ENCODE data around the gene COL18A1.

COL18A1 gene

DNA sequence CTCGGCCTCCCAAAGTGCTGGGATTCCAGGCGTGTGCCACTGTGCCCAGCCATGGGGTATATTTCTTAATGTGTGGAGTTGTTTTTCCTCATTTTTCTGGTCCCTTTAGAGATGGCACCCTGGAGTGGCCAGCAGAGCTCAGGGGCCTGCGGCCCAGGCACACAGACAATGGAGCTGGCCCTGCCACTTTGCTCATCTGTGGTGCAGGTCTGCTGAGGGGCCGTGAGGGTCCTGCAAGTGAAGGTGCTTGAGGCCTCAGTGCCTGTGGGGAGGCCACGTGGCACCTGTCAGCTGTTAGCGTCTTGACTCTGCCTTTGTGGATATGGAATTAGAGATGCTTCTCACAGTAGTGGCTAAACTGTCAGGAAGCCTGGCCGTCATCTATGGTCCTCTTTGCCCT, 7.5 kb downstream of the COL18A1 start:
- DNase-seq (ENCODE audit: low read depth in 2 of 2, low spot score in 1 of 2) = no peak

- no peak for DNase-seq (ENCODE audit: low read depth in 2 of 2, low spot score in 1 of 2)
These were observed 8.1 kb downstream of the COL18A1 start for GRCh38 chr21:45412909-45413611.

GRCh38 chr21:45413922-45414321, 9.0 kb downstream of the COL18A1 start:
- no peak for DNase-seq (ENCODE audit: low read depth in 2 of 2, low spot score in 1 of 2)

GRCh38 chr21:45414396-45415187, 9.6 kb downstream of the COL18A1 start:
- DNase-seq (ENCODE audit: low read depth in 2 of 2, low spot score in 1 of 2) = no peak

DNA sequence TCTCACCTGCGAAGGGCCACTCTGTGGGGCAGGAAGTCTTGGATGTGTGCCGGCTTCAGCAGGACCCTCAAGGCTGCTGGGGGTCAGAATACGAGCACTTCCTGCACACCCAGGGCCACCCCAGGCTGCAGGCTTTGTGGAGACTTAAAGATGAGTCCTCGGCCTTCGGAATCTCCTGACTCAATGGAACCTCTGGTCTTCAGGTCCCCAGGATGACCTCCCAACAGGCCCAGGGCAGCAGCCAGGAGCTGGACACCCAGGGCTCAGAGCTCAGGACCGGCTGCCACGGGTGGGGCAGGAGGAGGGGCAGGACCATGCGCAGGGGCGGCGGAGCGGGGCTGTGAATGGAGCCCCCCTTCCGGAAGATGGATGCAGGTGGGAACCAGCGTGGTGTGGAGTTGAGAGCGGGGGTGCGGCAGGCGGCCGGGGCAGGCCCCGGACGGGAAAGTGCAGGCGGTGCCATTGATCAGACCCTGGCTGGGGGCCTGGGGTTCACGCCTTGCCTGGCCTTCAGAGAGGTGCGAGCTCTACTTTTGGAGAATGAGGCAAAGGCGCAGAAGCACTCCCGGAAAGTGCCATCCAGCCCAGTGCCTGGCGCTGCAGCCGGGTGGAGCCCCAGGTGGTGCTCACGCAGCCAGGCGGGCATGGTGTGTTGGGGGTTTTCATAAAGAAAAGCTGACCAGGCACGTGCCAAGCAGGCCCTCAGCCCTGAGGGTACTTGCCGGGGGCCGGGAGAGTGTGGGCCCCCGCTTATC, 10.4 kb downstream of the COL18A1 start:
- no peak for DNase-seq (ENCODE audit: low read depth in 2 of 2, low spot score in 1 of 2)

GRCh38 chr21:45415943-45416611, 11.1 kb downstream of the COL18A1 start:
- DNase-seq (ENCODE audit: low read depth in 2 of 2, low spot score in 1 of 2) = no peak

GRCh38 chr21:45416620-45417019, 11.7 kb downstream of the COL18A1 start:
- DNase-seq (ENCODE audit: low read depth in 2 of 2, low spot score in 1 of 2) = no peak

DNA sequence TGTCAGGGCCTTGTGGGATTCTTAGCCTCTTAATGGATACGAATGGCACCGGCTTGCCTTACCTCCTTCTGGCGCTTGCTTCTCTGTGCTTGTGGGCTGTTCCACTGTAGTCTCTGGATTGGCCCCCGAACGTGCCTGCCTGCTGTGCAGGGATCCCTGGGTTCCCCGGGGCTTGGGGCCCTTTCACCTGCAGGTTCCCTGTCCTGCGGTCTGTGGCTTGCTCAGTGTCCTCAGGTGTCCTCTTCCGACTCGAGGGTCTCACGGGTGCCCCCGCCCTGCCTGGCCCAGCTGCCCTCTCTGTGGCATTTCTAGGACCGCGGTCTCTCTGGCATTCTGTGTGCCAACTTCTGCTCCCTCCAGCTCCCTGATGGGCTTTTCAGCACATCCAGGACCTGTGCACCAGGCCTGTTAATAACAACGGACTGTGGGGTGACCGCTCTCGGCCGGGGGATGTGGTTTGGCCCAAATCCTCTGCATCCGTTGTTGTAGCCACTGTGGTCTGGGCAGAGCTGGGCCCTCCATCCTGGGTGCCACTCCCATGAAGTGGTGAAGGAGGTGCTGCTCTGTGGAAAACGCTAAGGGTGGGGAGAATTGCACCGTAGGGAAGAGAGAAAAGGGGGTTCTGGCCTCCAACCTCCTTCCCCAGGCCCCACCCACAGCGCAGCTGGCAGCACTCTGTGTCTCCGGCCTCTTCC, 12.4 kb downstream of the COL18A1 start:
- DNase-seq (ENCODE audit: low read depth in 2 of 2, low spot score in 1 of 2) = no peak

DNA sequence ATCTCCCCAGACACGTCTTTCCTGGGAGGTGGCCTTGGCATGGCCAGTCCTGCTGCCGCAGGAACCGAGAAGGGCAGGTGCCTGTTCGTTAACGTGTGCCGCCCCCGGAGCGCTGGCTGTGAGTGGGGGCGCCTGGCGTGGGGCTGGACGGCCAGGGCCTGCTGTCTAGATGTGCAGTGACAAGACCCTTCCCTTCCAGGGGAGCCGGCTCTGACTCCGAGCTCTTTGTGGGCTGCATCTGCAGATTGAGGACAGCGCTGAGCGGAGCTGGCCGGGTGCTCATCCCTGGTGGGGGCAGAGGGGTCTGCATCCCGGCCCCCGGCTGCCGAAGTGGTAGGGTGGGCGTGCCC, 13.0 kb downstream of the COL18A1 start:
- DNase-seq (ENCODE audit: low read depth in 2 of 2, low spot score in 1 of 2) = no peak

DNA sequence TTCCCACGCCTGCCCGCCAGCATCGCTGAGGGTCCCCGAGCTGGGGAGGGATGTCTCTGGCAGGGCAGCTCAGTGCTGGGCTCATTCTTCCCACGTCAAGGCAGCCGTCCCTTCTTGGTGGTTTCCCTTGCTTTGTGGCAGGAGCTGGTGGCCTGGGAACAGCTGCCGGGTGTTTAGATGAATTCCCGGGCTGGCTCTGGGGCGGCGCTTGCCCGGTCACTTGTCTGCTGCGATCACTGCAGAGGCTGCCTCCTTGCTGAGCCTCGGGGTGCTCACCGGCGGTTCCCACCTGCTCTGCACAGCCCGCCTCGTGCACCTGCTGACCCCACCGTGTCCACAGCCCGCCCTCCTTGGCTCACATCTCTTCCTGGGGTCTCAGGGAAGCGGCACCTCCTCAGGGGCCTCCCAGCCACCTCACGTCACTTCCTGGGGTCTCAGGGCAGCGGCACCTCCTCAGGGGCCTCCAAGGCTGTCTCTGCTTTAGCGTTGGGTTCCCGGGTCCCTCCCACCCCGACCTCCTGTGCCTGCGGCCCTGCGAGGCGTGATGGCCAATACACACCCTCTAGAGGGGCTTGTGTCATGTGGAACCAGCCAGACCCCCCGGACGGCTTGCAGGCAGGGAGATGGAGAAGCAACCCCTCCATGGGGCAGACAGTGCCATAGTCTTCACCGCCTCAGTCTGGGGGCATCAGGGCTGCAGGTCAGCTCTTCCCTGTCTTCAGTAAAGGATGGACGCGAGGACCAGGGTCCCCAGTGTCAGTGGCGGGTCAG, 13.5 kb downstream of the COL18A1 start:
- DNase-seq (ENCODE audit: low read depth in 2 of 2, low spot score in 1 of 2) = no peak

- DNase-seq (ENCODE audit: low read depth in 2 of 2, low spot score in 1 of 2) = no peak
These were observed 14.2 kb downstream of the COL18A1 start for GRCh38 chr21:45419162-45419561.

- DNase-seq (ENCODE audit: low read depth in 2 of 2, low spot score in 1 of 2) = no peak
These were observed 15.4 kb downstream of the COL18A1 start for GRCh38 chr21:45420061-45421041.

- no peak for DNase-seq (ENCODE audit: low read depth in 2 of 2, low spot score in 1 of 2)
These were observed 16.3 kb downstream of the COL18A1 start for GRCh38 chr21:45421071-45421845.

GRCh38 chr21:45421846-45422775, 17.1 kb downstream of the COL18A1 start:
- no peak for DNase-seq (ENCODE audit: low read depth in 2 of 2, low spot score in 1 of 2)

DNA sequence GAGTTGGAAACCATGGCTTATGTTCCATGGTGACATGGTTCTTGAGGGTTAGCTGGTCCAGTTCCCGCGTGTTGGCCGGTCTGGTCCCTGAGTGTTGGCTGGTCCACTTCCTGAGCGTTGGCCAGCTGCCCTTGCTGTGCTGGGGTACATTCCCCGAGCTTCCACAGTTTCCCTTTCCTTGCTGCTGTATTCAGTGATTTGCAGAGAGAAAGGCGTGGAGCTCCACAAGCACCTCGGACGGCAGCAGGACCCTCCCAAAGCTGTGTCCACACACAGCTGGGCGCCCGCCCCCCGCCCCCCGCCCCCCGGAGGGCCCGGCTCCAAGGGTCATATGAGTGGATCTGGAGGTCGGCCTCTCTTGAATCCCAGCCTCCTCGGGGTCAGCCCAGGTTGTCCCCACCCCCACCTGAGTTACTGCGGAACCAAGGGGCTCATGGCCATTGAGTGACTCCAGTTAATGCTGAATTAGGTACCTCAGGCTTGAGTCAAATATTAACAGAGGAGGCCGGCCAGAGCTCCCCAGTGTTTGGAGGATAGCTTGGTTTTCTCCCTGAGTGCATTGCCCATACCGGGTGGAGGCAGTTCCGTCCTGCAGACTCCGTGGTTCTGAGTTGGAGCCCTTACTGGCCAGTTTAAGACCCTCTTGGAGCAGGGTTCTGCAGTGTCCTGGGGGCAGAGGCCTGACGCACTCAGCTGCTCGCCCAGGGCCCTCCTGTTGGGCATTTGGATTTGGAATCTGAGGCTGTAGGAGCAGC, 18.4 kb downstream of the COL18A1 start:
- no peak for DNase-seq (ENCODE audit: low read depth in 2 of 2, low spot score in 1 of 2)
